K562 (cell line): ENCODE data around the gene COPS6. TPM values are rescaled to one million over a fixed set of nuclear protein-coding genes. Genes with fewer than 3 reads are reported as not detected.

Experiments
- ARID4B ChIP-seq: sonication (generic); formaldehyde crosslinking; IDR thresholded peaks from 2 replicates; pipeline ENCODE4 v1.8.0; 2022; ENCODE audit warnings: mild to moderate bottlenecking, missing genetic modification reagents
- ATF3 ChIP-seq, 2 experiments: fragments of 450-650 bp in 1 of 2; sonication (generic) in 1 of 2; formaldehyde crosslinking in 1 of 2; IDR thresholded peaks in 1 of 2; conservative IDR thresholded peaks in 1 of 2; 2 replicates each; pipeline versions ENCODE4 v1.6.1 to v1.8.1; 2016 to 2023; ENCODE audit warnings: mild to moderate bottlenecking in 2 of 2, moderate library complexity in 2 of 2, inconsistent platforms in 1 of 2, missing genetic modification reagents in 1 of 2
- CBX5 ChIP-seq: IDR thresholded peaks from 2 replicates; pipeline ENCODE4 v1.6.1; 2014; ENCODE audit warnings: low read depth, borderline replicate concordance
- CCAR2 ChIP-seq: fragments of 200-400 bp; formaldehyde crosslinking; IDR thresholded peaks from 2 replicates; pipeline ENCODE4 v1.6.1; 2017; ENCODE audit warnings: mild to moderate bottlenecking, low read depth, low read length
- CREM ChIP-seq: IDR thresholded peaks from 2 replicates; pipeline ENCODE4 v1.6.1; 2014; ENCODE audit warnings: antibody characterized with exemption, low read depth
- FIP1L1 ChIP-seq: fragments of 200-400 bp; formaldehyde crosslinking; IDR thresholded peaks from 2 replicates; pipeline ENCODE4 v1.6.1; 2018; ENCODE audit warnings: mild to moderate bottlenecking, low read depth, low read length; ENCODE audit not compliant: poor library complexity, severe bottlenecking
- GABPB1 ChIP-seq: sonication (generic); formaldehyde crosslinking; IDR thresholded peaks from 2 replicates; pipeline ENCODE4 v1.8.0; 2022; ENCODE audit warnings: mild to moderate bottlenecking, missing genetic modification reagents
- HDAC8 ChIP-seq: fragments of 450-650 bp; IDR thresholded peaks from 2 replicates; pipeline ENCODE4 v1.6.1; 2016; ENCODE audit warnings: mild to moderate bottlenecking, missing genetic modification characterization, moderate library complexity, missing compliant biosample characterization
- MBD2 ChIP-seq: sonication (generic); IDR thresholded peaks from 2 replicates; pipeline ENCODE4 v1.6.1; 2016; ENCODE audit warnings: low read depth, borderline replicate concordance
- SIX5 ChIP-seq, 2 experiments: IDR thresholded peaks; 2 replicates each; pipeline ENCODE4 v1.6.1; 2011; ENCODE audit warnings: low read length in 2 of 2, borderline replicate concordance in 1 of 2, low read depth in 1 of 2, mild to moderate bottlenecking in 1 of 2, moderate library complexity in 1 of 2; ENCODE audit not compliant: insufficient read depth in 1 of 2
- SMAD1 ChIP-seq: fragments of 150-350 bp; IDR thresholded peaks from 2 replicates; pipeline ENCODE4 v1.6.1; 2014; ENCODE audit warnings: low read length, low read depth; ENCODE audit not compliant: partially characterized antibody
- ZNF444 ChIP-seq: fragments of 250-450 bp; sonication (Bioruptor Pico); IDR thresholded peaks from 2 replicates; pipeline ENCODE4 v1.4.0; 2020; ENCODE audit warnings: mild to moderate bottlenecking, moderate library complexity
- ZNF589 ChIP-seq: fragments of 200-800 bp; sonication (Bioruptor generic); IDR thresholded peaks from 2 replicates; pipeline ENCODE4 v1.6.1; 2016; ENCODE audit warnings: low read depth, missing genetic modification characterization, missing compliant biosample characterization
- ZNF592 ChIP-seq: fragments of 450-650 bp; IDR thresholded peaks from 2 replicates; pipeline ENCODE4 v1.6.1; 2017; ENCODE audit warnings: antibody characterized with exemption, mild to moderate bottlenecking
- ZNF668 ChIP-seq: fragments of 250-450 bp; sonication (Bioruptor Pico); IDR thresholded peaks from 2 replicates; pipeline ENCODE4 v1.8.0; 2022; ENCODE audit warnings: mild to moderate bottlenecking, inconsistent platforms
- ZNF695 ChIP-seq: fragments of 450-650 bp; formaldehyde crosslinking; IDR thresholded peaks from 2 replicates; pipeline ENCODE4 v1.4.0; 2020; ENCODE audit warnings: mild to moderate bottlenecking, moderate library complexity
- ZNF764 ChIP-seq: fragments of 250-450 bp; sonication (Bioruptor Pico); IDR thresholded peaks from 2 replicates; pipeline ENCODE4 v1.4.0; 2020; ENCODE audit warnings: low read depth, mild to moderate bottlenecking, moderate library complexity
- polyA plus RNA-seq, 8 experiments: library from polyadenylated mRNA; depleted of rRNA in 4 of 8; stranded (reverse) in 5 of 8; unstranded in 3 of 8; fragments of >200 nt; fragmentation: Nextera tagmentation in 2 of 8; fragmentation: Illumina TruSeq in 1 of 8; extraction: Ambion mirVana in 2 of 8; extraction: Trizol in 1 of 8; gene quantifications; 2 replicates each; pipeline versions ENCODE4 v1.2.1 to v1.2.3, GENCODE V29; 2011 to 2014; ENCODE audit warnings: inconsistent platforms in 1 of 8, missing spikeins in 1 of 8
- total RNA-seq, 7 experiments: library from RNA; depleted of rRNA in 6 of 7; stranded (reverse); fragments of >200 nt in 6 of 7; fragmentation: Illumina TruSeq in 2 of 7; extraction: Trizol in 2 of 7; gene quantifications; 2 replicates each; pipeline versions ENCODE4 v1.2.1 to v1.2.3, GENCODE V29; 2011 to 2021; ENCODE audit warnings: low replicate concordance in 1 of 7

COPS6 gene
- total and polyA plus RNA-seq, 9 of the 15 experiments (the other 6 are each of a cell fraction or from before 2014, with no cell fraction given), result 63.0 to 331 (median 168) TPM

GRCh38 chr7:100119072-100119969 lies 30.6 kb downstream of the COPS6 start, which contains the start of the genes CNPY4 and TAF6 (continued):
- peak; percentile 81; the same call in 1 of the 2 replicates for TF ChIP-seq ARID4B (CRISPR knock-in tag)
- TF ChIP-seq FIP1L1, result no peak
- no peak for TF ChIP-seq ZNF589
- no peak for TF ChIP-seq ZNF764 (CRISPR knock-in tag)
- TF ChIP-seq SMAD1, result no peak
- TF ChIP-seq ZNF695 (CRISPR knock-in tag), result peak; percentile 65; the same call in 1 of the 2 replicates
- TF ChIP-seq ZNF444 (CRISPR knock-in tag), result 0 out of 2 replicates have a peak, but pooled peaks have one; percentile 53
- TF ChIP-seq CBX5, result no peak
- TF ChIP-seq ZNF668, result no peak
- TF ChIP-seq ZNF592, result no peak
- peak; percentile 73 for TF ChIP-seq GABPB1 (CRISPR knock-in tag)
- TF ChIP-seq MBD2, result peak; percentile 61
- TF ChIP-seq CCAR2, result no peak
- TF ChIP-seq ATF3 (IDR thresholded peaks at IDR 0.05), result no peak
- TF ChIP-seq ATF3 (CRISPR knock-in tag; conservative IDR thresholded peaks at IDR 0.05), result peak; percentile 72; the same call in 1 of the 2 replicates
- no peak; the same call in 1 of the 2 replicates for TF ChIP-seq CREM
- no peak; the same call in 1 of the 2 replicates for TF ChIP-seq HDAC8 (tag)
- no peak for TF ChIP-seq SIX5 (IDR thresholded peaks at IDR 0.05; ENCODE audit: borderline replicate concordance in 1 of 2, insufficient read depth in 1 of 2, low read depth in 1 of 2, low read length in 2 of 2)
